GM18505 (cell line): Measurements from ENCODE around the gene MAML1.
A peak's percentile ranks its signal among the peaks of the same experiment; 100 is the strongest.

Source experiments
- ATAC-seq: cut with Tn5 transposase; IDR thresholded peaks from one replicate; pipeline ENCODE4 v1.9.1; 2021; ENCODE audit not compliant: unreplicated experiment
- POLR2A ChIP-seq: IDR thresholded peaks from 4 replicates; pipeline ENCODE4 v1.6.1; 2011; ENCODE audit warnings: borderline replicate concordance; ENCODE audit not compliant: insufficient read depth, insufficient read length; ENCODE audit errors: extremely low read depth

Gene MAML1

GRCh38 chr5:179805070-179805528 is 72.5 kb downstream of the MAML1 start:
- no peak for TF ChIP-seq POLR2A
- ATAC-seq = no peak

DNA sequence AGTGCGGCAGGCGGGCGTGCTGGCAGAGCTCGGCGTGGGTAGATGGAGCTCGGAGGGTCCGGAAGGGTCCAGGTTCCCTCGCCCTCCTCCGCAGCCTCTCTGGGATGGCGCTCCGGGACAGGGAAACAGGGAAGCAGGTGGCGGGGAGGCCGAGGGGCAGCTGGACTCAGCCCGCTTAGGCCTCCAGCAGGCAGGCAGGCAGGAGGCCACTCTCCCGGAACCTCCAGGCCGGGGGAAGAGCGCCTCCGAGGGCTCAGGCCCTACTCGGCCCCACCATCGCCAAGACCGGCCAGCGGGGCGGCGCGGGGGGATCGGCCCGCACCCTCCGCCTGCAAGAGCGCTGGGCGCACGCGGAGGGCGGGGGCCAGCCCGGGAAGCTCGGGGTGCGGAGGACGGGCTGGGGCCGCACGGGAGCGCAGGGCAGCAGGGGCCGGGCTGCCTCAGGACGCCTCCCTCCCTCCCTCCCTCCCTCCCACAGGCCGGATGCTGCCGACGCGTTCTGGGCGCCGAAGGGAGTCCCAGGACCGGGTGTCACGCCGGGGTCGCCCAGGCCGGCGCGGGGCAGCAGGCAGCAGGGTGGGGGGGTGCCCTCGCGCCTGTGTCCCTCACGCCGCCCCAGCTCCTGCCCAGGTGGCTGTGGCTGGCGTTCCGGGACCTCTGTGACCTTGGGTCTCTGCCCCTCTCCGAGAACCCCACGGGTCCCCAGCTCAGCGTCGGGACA is 73.1 kb downstream of the MAML1 start:
- no peak for TF ChIP-seq POLR2A
- ATAC-seq = peak; percentile 23

- TF ChIP-seq POLR2A = peak; percentile 80
- peak; percentile 57 for ATAC-seq
These were observed 73.8 kb downstream of the MAML1 start, which contains the start of gene MGAT4B for GRCh38 chr5:179806250-179807048. Gene MGAT4B (minus strand): TSS chr5:179806866. CDS start chr5:179806583, 283 bp downstream.

DNA sequence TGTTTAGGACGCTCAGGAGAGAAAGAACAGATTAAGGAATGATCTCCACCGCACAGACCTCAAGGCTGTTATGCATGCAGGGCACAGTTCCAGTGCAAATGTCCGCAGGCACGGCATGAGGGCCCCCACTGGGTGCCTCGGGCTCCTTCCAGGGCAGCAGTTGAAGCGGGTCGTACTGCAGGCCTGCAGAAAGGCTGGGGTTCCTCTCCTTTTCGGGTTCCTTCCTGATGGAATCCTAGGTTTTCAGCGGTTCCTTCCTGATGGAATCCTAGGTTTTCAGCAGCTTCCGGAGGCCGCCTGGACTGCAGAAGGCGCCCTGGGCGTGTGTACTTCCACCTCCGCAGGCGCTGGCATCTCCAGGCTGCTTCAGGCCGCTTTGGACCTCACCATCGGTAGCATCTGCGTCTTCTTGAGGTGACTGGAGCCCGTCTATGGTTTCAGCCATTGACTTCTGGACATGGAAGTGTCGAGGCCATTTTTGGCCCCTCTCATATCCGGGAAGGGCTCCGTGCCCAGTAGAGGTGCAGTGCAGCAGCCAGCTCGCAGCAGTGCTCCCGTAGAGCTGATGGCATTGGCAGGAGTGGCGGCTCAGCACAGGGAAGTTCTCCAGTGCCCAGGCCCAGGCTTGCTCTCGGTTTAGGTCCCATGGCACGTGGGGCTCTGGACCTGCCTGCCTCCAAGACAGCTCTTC is 79.7 kb downstream of the MAML1 start:
- TF ChIP-seq POLR2A = no peak
- ATAC-seq = no peak

GRCh38 chr5:179812997-179813607 is 80.5 kb downstream of the MAML1 start:
- no peak for TF ChIP-seq POLR2A
- no peak for ATAC-seq

DNA sequence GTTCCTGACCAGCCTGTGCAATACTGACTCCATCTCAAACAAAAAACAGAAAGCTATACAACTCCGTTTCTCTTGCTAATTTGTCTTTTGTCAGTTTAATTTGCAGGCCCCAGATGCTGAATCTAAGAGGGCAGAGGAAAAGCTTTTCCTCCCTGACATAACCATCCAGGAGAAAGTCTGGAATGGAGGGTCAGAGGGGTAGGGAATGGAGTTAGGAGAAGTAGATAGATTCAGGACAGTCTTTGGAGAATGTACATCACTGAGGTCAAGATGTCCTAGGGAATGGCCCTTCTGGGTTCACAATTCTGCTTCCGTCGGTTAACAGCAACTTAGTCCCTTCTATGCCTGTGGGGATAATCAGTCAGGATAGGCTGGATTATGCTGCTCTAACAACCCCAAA is 81.5 kb downstream of the MAML1 start:
- ATAC-seq = no peak
- TF ChIP-seq POLR2A = no peak

GRCh38 chr5:179815491-179816249 is 83.0 kb downstream of the MAML1 start:
- no peak for ATAC-seq
- no peak for TF ChIP-seq POLR2A

GRCh38 chr5:179816401-179816795 is 83.8 kb downstream of the MAML1 start:
- no peak for TF ChIP-seq POLR2A
- no peak for ATAC-seq

- TF ChIP-seq POLR2A = no peak
- no peak for ATAC-seq
These were observed 84.3 kb downstream of the MAML1 start for GRCh38 chr5:179816796-179817469.

- no peak for TF ChIP-seq POLR2A
- no peak for ATAC-seq
These were observed 84.8 kb downstream of the MAML1 start for GRCh38 chr5:179817470-179817840.

- TF ChIP-seq POLR2A = no peak
- no peak for ATAC-seq
These were observed 85.5 kb downstream of the MAML1 start for GRCh38 chr5:179817890-179818745.
